ENCODE data around the gene MEF2A. TPM values are rescaled to one million over a fixed set of nuclear protein-coding genes. Genes with fewer than 3 reads are reported as not detected.

Gene MEF2A
- total and polyA plus RNA-seq, 9 of the 15 experiments (the other 6 are each of a cell fraction or from before 2014, with no cell fraction given), result 1.6 to 18.7 (median 8.7) TPM

GRCh38 chr15:99634576-99634975 is 68.8 kb downstream of the MEF2A start (continued):
- TF ChIP-seq NFYB (IDR thresholded peaks at IDR 0.05; ENCODE audit: extremely low read depth, insufficient read length), result no peak
- no peak for TF ChIP-seq ARNT (IDR thresholded peaks at IDR 0.05)
- no peak for TF ChIP-seq POLR2B (IDR thresholded peaks at IDR 0.05; ENCODE audit: low read depth, partially characterized antibody)

GRCh38 chr15:99635145-99635544 is 69.4 kb downstream of the MEF2A start:
- FAIRE-seq, result no peak
- H3K9me3 ChIP-seq (replicated peaks; ENCODE audit: control insufficient read depth, insufficient read depth, low read depth, low read length), result no peaks in the 10 kb centered on the region
- H3K36me3 ChIP-seq (ENCODE audit: control insufficient read depth, insufficient read depth, low read length), result no peaks in the 10 kb centered on the region; the same call in 2 of the 3 replicates
- no TSS peak for BruUV-seq (replicated peaks)
- intact Hi-C loops (cut with micrococcal nuclease), result no loop called here
- in situ Hi-C loops (cut with MboI), result no loop called here
- ChIA-PET POLR2A (no interaction called here), CTCF (ENCODE audit: low intra/inter-chr PET ratio) (no interaction called here)
- no peak overlapping the region for H2AFZ ChIP-seq (ENCODE audit: low read depth, low read length)
- H3K4me3 ChIP-seq, result no peak overlapping the region
- H3K4me1 ChIP-seq (replicated peaks in 1 of 2; ENCODE audit: control insufficient read depth in 2 of 2, insufficient read depth in 2 of 2, low read length in 2 of 2), result no peaks in the 10 kb centered on the region
- ATAC-seq, result no peak
- H3K4me2 ChIP-seq (ENCODE audit: insufficient read depth, low read length), result no peak overlapping the region
- H4K20me1 ChIP-seq (replicated peaks; ENCODE audit: control insufficient read depth, insufficient read depth, low read length), result no peaks in the 10 kb centered on the region
- H3K9me1 ChIP-seq (ENCODE audit: control insufficient read depth, insufficient read depth, low read length), result no peaks in the 10 kb centered on the region
- H3K27ac ChIP-seq (ENCODE audit: extremely low read depth, low read depth, low read length), result no peak overlapping the region
- 24% methylated on average over 3 of the region's 3 CpGs for WGBS (ENCODE audit: insufficient coverage, low coverage, missing lambda C conversion rate)
- H3K27me3 ChIP-seq (ENCODE audit: control insufficient read depth in 2 of 2, insufficient read depth in 2 of 2, low read length in 2 of 2), result no peaks in the 10 kb centered on the region
- TF ChIP-seq SMARCA4 (IDR thresholded peaks at IDR 0.05) (no peak), GTF2F1 (IDR thresholded peaks at IDR 0.05; ENCODE audit: low read depth, low read length) (no peak), CHD2 (IDR thresholded peaks at IDR 0.05; ENCODE audit: low read depth, low read length) (no peak), ZNF436 (CRISPR knock-in tag; IDR thresholded peaks at IDR 0.05) (no peak), TRIM25 (IDR thresholded peaks at IDR 0.05; ENCODE audit: borderline replicate concordance) (no peak), YBX1 (IDR thresholded peaks at IDR 0.05) (no peak), RAD21 (CRISPR knock-in tag; conservative IDR thresholded peaks at IDR 0.05 in 1 of 2, IDR thresholded peaks at IDR 0.05 in 1 of 2) (no peak), PML (IDR thresholded peaks at IDR 0.05; ENCODE audit: low read length) (no peak), HDAC1 (IDR thresholded peaks at IDR 0.05) (no peak), ATF4 (CRISPR knock-in tag; IDR thresholded peaks at IDR 0.05) (no peak), ZNF239 (CRISPR knock-in tag; IDR thresholded peaks at IDR 0.05) (no peak), NKRF (IDR thresholded peaks at IDR 0.05; ENCODE audit: borderline replicate concordance) (no peak), LCOR (CRISPR knock-in tag; IDR thresholded peaks at IDR 0.05) (no peak), PRPF4 (IDR thresholded peaks at IDR 0.05; ENCODE audit: insufficient read depth, low read depth, low read length, poor library complexity, severe bottlenecking) (no peak)
- no peaks in the 10 kb centered on the region for H3K79me2 ChIP-seq (ENCODE audit: control insufficient read depth, insufficient read depth, low read length)
- H3K9ac ChIP-seq (ENCODE audit: insufficient read depth in 1 of 2, low read depth in 2 of 2, low read length in 2 of 2), result no peak overlapping the region
- no peak for DNase-seq (ENCODE audit: extremely low read depth in 1 of 4, low spot score in 3 of 4)

Data from K562 (cell line).